Measurements from ENCODE around the gene RIC1.
A peak's percentile ranks its signal among the peaks of the same experiment; 100 is the strongest.
"Not testable (repeated sequence)": the region's sequence is repeated elsewhere in the genome, so short reads cannot be mapped to it uniquely, and the experiment has no call there.

RIC1 gene, protein sequence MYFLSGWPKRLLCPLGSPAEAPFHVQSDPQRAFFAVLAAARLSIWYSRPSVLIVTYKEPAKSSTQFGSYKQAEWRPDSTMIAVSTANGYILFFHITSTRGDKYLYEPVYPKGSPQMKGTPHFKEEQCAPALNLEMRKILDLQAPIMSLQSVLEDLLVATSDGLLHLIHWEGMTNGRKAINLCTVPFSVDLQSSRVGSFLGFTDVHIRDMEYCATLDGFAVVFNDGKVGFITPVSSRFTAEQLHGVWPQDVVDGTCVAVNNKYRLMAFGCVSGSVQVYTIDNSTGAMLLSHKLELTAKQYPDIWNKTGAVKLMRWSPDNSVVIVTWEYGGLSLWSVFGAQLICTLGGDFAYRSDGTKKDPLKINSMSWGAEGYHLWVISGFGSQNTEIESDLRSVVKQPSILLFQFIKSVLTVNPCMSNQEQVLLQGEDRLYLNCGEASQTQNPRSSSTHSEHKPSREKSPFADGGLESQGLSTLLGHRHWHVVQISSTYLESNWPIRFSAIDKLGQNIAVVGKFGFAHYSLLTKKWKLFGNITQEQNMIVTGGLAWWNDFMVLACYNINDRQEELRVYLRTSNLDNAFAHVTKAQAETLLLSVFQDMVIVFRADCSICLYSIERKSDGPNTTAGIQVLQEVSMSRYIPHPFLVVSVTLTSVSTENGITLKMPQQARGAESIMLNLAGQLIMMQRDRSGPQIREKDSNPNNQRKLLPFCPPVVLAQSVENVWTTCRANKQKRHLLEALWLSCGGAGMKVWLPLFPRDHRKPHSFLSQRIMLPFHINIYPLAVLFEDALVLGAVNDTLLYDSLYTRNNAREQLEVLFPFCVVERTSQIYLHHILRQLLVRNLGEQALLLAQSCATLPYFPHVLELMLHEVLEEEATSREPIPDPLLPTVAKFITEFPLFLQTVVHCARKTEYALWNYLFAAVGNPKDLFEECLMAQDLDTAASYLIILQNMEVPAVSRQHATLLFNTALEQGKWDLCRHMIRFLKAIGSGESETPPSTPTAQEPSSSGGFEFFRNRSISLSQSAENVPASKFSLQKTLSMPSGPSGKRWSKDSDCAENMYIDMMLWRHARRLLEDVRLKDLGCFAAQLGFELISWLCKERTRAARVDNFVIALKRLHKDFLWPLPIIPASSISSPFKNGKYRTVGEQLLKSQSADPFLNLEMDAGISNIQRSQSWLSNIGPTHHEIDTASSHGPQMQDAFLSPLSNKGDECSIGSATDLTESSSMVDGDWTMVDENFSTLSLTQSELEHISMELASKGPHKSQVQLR (N-terminal part only)

DNA sequence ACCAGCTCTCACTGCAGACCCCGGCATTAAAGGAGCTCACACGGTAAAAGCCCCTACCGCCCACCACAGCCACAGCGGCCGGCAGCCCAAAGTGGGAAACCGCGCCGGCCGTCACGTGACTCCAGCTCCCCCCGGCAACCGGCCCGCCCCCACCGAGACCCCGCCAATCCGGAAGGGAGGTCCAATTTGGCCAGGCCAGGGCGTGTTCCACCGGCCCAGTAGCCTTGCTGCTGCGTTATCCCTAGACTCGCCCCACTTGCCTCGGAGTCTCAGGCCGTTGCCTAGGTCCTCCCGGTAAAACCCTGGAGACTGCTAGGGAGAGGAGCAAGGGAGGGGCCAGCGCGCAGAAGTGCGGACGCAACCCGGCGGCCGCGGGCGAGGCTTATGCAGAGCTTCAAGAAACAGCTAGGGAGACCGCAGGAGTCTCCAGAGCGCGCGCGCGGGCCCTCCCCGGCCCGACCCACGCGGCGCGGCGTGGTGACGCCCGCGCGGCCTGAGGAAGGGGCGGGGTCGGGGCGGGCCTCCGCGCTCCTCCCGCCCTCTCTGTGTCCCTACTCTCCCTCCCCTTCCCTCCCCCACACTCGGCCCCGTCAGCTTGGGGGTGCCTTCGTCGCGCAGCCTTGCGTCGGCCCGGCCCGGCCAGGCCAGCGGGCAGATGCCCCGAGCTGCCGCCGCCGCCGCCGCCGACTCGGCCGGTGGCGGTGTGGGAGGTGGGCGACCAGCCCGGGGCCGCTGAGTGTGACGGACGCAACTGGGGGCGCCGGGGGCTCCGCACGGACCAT, at the start of gene RIC1:
RIC1 (plus strand) TSS at position 578 of the 782 bp plus-strand sequence; CDS start at position 781, 203 bp downstream.
- peak within 1 kb of the TSS; percentile 84 for H3K4me3 ChIP-seq (ENCODE audit: low read depth, low read length)
- TF ChIP-seq, protein P1, sequence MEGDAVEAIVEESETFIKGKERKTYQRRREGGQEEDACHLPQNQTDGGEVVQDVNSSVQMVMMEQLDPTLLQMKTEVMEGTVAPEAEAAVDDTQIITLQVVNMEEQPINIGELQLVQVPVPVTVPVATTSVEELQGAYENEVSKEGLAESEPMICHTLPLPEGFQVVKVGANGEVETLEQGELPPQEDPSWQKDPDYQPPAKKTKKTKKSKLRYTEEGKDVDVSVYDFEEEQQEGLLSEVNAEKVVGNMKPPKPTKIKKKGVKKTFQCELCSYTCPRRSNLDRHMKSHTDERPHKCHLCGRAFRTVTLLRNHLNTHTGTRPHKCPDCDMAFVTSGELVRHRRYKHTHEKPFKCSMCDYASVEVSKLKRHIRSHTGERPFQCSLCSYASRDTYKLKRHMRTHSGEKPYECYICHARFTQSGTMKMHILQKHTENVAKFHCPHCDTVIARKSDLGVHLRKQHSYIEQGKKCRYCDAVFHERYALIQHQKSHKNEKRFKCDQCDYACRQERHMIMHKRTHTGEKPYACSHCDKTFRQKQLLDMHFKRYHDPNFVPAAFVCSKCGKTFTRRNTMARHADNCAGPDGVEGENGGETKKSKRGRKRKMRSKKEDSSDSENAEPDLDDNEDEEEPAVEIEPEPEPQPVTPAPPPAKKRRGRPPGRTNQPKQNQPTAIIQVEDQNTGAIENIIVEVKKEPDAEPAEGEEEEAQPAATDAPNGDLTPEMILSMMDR (conservative IDR thresholded peaks at IDR 0.05; ENCODE audit: low read depth, low read length) = no peak
- peak; percentile 94 for DNase-seq (ENCODE audit: low read depth)

DNA sequence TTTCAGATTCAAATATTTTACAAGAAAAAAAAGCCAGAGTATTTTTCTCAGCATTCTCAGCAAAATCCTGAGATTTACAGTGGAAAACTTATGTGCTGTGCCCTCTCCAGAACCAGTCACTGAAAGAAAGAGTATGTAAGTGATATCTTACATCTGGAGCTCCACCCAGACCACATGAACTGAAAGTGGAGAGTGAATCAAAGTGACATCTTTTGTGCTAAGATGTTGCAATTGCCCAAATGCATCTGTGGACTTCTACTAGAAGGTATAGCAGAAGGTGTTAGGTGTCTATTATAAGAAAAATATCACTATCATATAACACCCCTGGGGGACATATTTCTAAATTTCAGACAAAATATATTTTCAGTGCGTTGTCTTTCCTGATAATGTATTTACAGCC, 49.0 kb upstream of the RIC1 start:
- no peak overlapping the region for H3K4me3 ChIP-seq (ENCODE audit: low read depth, low read length)
- TF ChIP-seq, protein P1 (conservative IDR thresholded peaks at IDR 0.05; ENCODE audit: low read depth, low read length) = no peak
- no peak for DNase-seq (ENCODE audit: low read depth)

DNA sequence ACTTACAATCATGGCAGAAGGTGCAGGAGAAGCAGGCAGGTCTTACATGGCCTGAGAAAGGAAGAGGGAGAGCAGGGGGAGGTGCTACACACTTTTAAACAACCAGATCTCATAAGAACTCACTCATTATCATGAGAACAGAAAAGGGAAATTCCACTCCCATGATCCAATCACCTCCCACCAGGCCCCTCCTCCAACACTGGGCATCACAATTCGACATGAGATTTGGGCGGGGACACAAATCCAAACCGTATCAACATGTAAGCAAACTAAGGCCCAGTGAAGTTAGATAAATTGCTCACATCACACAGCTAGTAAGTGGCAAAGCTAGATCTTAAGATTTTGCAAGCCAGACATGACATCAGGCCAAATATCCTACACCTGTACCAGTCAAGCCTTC, 48.3 kb upstream of the RIC1 start:
- no peak overlapping the region for H3K4me3 ChIP-seq (ENCODE audit: low read depth, low read length)
- TF ChIP-seq, protein P1 (conservative IDR thresholded peaks at IDR 0.05; ENCODE audit: low read depth, low read length) = no peak
- no peak for DNase-seq (ENCODE audit: low read depth)

DNA sequence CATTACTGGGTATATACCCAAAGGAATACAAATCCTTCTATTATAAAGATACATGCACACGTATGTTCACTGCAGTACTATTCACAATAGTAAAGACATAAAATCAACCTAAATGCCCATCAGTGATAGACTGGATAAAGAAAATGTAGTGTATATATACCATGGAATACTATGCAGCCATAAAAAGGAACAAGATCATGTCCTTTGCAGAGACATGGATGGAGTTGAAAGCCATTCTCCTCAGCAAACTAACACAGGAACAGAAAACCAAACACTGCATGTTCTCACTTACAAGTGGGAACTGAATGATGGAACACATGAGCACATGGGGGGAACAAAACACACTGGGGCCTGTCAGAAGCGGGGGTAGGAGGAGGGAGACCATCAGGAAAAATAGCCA, 47.2 kb upstream of the RIC1 start:
- not testable (repeated sequence) for DNase-seq (ENCODE audit: low read depth); H3K4me3 ChIP-seq (ENCODE audit: low read depth, low read length)

DNA sequence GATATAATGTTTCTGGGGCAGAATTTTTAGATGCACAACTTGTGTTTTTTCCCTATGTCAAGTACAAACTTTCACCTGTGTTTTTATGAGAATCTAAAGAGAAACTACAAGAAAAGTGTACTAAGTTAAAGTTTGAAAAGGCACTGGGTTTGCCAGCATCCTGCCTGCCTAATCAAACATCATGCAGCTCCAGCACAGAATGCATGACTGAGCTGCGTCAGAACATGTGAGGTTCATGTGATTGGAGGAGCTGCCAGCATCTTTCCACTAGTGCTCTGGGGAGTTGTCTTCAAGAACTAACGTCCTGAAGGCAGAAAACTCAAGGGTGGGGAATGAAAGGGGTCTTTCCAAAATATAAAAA, 46.1 kb upstream of the RIC1 start:
- peak; percentile 80 for DNase-seq (ENCODE audit: low read depth)
- TF ChIP-seq, protein P1 (conservative IDR thresholded peaks at IDR 0.05; ENCODE audit: low read depth, low read length) = no peak

DNA sequence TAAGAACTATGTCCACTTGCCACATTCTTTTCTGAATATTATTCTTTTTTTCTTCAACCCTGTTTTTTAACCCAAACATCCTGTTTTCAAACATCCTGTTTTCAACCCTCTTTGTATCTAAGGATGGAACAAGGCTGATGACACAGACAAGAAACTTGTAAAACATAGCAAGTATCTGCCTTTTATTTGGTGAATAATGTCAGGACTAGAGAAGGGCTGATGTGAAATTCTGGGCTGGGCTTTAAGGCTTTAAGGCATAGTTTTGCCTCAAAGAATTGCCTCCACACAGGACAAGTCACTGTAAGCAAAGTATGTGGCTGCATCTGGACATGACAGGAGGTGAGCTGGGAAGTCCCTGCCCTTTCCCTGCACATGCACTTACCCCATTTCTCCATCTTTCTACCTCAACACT, 42.5 kb upstream of the RIC1 start:
- peak; percentile 65 for DNase-seq (ENCODE audit: low read depth)
- no peak overlapping the region for H3K4me3 ChIP-seq (ENCODE audit: low read depth, low read length)

More for the DNA sequence above, 46.1 kb upstream of the RIC1 start:
- no peak overlapping the region for H3K4me3 ChIP-seq (ENCODE audit: low read depth, low read length)

More for the DNA sequence above, 42.5 kb upstream of the RIC1 start:
- TF ChIP-seq, protein P1 (conservative IDR thresholded peaks at IDR 0.05; ENCODE audit: low read depth, low read length) = no peak

Data from choroid plexus epithelial cell (primary cell).